LNCAP (cell line): Measurements from ENCODE around the gene COL25A1.

ENCODE experiments used
- TF ChIP-seq, protein P1 (sequence below): fragments of 450-650 bp; IDR thresholded peaks from 2 replicates; pipeline ENCODE4 v1.5.1; 2017; ENCODE audit warnings: mild to moderate bottlenecking

Gene COL25A1

GRCh38 chr4:108950158-108950915 lies 352.1 kb downstream of the COL25A1 start:
- TF ChIP-seq, protein P1, sequence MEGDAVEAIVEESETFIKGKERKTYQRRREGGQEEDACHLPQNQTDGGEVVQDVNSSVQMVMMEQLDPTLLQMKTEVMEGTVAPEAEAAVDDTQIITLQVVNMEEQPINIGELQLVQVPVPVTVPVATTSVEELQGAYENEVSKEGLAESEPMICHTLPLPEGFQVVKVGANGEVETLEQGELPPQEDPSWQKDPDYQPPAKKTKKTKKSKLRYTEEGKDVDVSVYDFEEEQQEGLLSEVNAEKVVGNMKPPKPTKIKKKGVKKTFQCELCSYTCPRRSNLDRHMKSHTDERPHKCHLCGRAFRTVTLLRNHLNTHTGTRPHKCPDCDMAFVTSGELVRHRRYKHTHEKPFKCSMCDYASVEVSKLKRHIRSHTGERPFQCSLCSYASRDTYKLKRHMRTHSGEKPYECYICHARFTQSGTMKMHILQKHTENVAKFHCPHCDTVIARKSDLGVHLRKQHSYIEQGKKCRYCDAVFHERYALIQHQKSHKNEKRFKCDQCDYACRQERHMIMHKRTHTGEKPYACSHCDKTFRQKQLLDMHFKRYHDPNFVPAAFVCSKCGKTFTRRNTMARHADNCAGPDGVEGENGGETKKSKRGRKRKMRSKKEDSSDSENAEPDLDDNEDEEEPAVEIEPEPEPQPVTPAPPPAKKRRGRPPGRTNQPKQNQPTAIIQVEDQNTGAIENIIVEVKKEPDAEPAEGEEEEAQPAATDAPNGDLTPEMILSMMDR, result no peak

DNA sequence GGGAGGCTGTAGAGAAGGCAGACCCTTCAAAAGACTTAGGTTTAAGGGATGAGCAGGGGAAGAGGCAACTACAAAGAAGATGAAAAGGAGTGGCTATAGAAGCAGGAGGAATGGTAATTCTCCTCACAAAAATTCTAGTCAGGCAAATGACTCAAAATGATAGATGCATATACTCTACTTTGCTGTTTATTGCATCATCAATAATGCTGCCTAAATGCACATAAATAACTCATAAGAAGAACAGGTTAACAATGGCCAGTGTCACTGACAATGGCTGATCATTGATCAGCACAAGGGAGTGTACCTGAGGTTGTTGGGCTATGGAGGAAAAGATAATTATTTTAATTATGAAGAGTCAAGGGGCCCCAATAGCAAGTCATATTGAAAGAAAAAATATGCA lies 354.9 kb downstream of the COL25A1 start:
- TF ChIP-seq, protein P1, result no peak

DNA sequence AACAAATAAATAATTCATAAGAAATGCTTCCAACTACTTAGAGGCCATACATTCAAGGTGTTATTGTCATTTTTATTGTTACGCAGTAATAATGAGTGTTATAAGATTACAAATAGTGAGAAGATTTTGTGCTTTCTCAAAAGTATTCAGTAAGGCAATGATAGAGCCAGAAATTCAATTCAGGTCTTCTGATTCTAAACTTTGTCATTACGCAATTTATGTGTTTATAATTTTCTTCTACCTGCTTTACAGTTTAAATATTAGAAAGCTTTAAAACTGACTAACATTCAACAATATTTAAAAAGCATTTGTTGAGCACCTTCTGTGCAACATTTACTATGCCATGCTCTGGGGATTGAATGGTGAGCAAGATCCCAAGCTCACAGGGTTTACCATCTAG lies 356.2 kb downstream of the COL25A1 start:
- TF ChIP-seq, protein P1, result no peak

- TF ChIP-seq, protein P1, result no peak
These were observed 358.4 kb downstream of the COL25A1 start for GRCh38 chr4:108943976-108944591.

DNA sequence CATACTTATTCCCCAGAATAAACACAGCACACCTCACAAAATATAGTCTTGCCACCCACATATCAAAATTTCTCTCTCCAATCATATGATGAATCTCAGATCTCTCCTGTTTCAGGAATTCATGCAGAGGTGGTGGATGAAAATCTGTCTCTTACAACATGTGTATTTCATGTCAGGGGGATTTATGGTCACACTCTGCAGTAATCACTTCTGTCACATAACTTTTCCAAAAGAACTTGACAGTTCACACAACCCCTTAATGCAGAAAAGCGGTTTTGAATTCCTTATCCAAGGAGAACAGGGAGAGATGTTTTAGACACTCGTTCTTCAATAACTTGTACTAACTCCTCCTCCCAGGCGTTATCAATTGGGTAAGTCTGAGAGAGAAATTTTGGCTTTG lies 359.1 kb downstream of the COL25A1 start:
- TF ChIP-seq, protein P1, result no peak

DNA sequence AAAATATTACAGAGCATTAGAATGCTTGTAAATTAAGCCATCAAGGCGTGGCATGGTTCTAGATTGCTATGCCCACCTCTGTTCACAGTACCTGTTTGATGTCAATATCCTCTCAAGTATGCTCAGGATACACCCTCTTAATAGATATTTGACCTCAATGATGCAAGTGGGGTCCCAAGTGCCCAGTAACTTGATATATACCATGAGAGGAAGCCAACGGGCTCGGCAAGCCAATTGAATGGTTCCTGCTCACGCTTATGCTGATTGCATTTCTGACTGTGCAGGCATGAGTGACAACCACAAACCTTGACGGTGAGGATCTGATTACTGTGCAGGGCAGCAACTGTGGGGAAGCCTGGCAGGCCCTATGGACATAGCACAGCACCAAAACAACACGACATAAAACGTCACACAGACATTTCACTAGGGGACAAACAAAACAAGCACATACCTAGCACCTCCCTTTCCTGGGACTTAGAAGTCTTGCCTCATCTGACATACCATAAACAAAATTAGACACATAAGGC lies 360.5 kb downstream of the COL25A1 start:
- TF ChIP-seq, protein P1, result no peak

- TF ChIP-seq, protein P1, result no peak
These were observed 361.8 kb downstream of the COL25A1 start for GRCh38 chr4:108940634-108941033.
